Smooth muscle cell (in vitro differentiated cells): ENCODE results near the gene LZTR1. TPM values are rescaled to one million over a fixed set of nuclear protein-coding genes. Genes with fewer than 3 reads are reported as not detected.

Experiments
- DNase-seq: peaks from one replicate; lab custom pipeline; 2025; ENCODE audit not compliant: unreplicated experiment; lab: John Stamatoyannopoulos, UW
- H2AFZ ChIP-seq: fragments of 200-600 bp; sonication (generic); 2 replicates; pipeline ENCODE4 v1.6.0; 2016; ENCODE audit warnings: antibody characterized with exemption, low read depth, mild to moderate bottlenecking
- H3F3A ChIP-seq: fragments of 200-600 bp; sonication (generic); 2 replicates; pipeline ENCODE4 v1.6.0; 2017; ENCODE audit warnings: antibody characterized with exemption, low read depth
- H3K27ac ChIP-seq: fragments of 200-600 bp; sonication (generic); 2 replicates; pipeline ENCODE4 v1.5.1; 2016; ENCODE audit warnings: low read depth, mild to moderate bottlenecking
- H3K27me3 ChIP-seq: fragments of 200-600 bp; sonication (generic); 2 replicates; pipeline ENCODE4 v1.6.1; 2016; ENCODE audit warnings: low read depth, mild to moderate bottlenecking
- H3K36me3 ChIP-seq: fragments of 200-600 bp; sonication (generic); 2 replicates; pipeline ENCODE4 v1.5.1; 2016; ENCODE audit warnings: low read depth
- H3K4me1 ChIP-seq: fragments of 200-600 bp; sonication (generic); 2 replicates; pipeline ENCODE4 v1.5.1; 2016; ENCODE audit warnings: low read depth
- H3K4me2 ChIP-seq: fragments of 200-600 bp; sonication (generic); 2 replicates; pipeline ENCODE4 v1.6.0; 2016; ENCODE audit warnings: mild to moderate bottlenecking
- H3K4me3 ChIP-seq: fragments of 200-600 bp; sonication (generic); 2 replicates; pipeline ENCODE4 v1.5.1; 2016; ENCODE audit warnings: mild to moderate bottlenecking
- H3K79me2 ChIP-seq: fragments of 200-600 bp; sonication (generic); 2 replicates; pipeline ENCODE4 v1.6.0; 2016; ENCODE audit warnings: low read depth, mild to moderate bottlenecking
- H3K9ac ChIP-seq: fragments of 200-600 bp; sonication (generic); 2 replicates; pipeline ENCODE4 v1.6.0; 2016; ENCODE audit warnings: low read depth
- H3K9me3 ChIP-seq: fragments of 200-600 bp; sonication (generic); replicated peaks from 2 replicates; pipeline ENCODE4 v1.5.1; 2016; ENCODE audit warnings: low read depth
- H4K20me1 ChIP-seq: fragments of 200-600 bp; sonication (generic); 2 replicates; pipeline ENCODE4 v1.6.0; 2016; ENCODE audit warnings: low read depth
- WGBS: methylation state at CpG from one replicate; pipeline ENCODE4 v1.1.7; 2016; ENCODE audit warnings: low lambda C conversion rate; 5-methylcytosine and 5-hydroxymethylcytosine counted together
- polyA plus RNA-seq: library from polyadenylated mRNA; unstranded; fragments of >200 nt; fragmentation: Nextera tagmentation; extraction: Ambion mirVana; gene quantifications from 2 replicates; pipeline ENCODE4 v1.2.1, GENCODE V29; 2016
- total RNA-seq: library from RNA; depleted of rRNA; stranded (reverse); fragments of >200 nt; gene quantifications from 2 replicates; pipeline ENCODE4 v1.2.3, GENCODE V29; 2014
- TF ChIP-seq, protein P1 (sequence below): fragments of 200-600 bp; sonication (generic); IDR thresholded peaks from 2 replicates; pipeline ENCODE4 v1.5.1; 2017; ENCODE audit warnings: borderline replicate concordance, mild to moderate bottlenecking, antibody characterized with exemption; ENCODE audit not compliant: insufficient read depth, poor library complexity, severe bottlenecking

LZTR1 gene
- total and polyA plus RNA-seq, 2 experiments from 2014 or later = 34.2 to 43.9 TPM

DNA sequence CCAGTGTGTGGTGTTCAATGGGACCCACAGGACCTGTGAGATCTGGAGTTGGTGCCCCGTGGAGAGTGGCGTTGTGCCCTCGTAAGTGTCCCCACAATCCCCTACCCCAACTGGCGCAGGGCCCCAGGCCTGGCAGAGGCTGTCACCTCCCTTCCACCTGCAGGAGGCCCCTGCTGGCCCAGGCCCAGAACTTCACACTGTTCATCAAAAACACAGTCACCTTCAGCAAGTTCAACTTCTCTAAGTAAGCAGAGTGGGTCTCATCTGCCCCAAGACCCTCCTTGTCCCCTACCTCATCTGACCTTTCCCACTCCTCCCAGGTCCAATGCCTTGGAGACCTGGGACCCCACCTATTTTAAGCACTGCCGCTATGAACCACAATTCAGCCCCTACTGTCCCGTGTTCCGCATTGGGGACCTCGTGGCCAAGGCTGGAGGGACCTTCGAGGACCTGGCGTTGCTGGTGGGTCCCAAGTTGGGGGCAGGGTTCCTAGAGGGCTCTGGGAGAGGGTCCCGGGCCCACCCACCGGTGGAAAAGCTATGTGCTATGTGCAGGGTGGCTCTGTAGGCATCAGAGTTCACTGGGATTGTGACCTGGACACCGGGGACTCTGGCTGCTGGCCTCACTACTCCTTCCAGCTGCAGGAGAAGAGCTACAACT lies 41.0 kb downstream of the LZTR1 start:
- H3K9ac ChIP-seq = no peak overlapping the region
- H3K36me3 ChIP-seq = no peaks in the 10 kb centered on the region
- no peak overlapping the region for H3K4me3 ChIP-seq
- DNase-seq = no peak
- H3K27ac ChIP-seq = no peak overlapping the region
- no peaks in the 10 kb centered on the region for H4K20me1 ChIP-seq
- WGBS = 91% methylated on average over 12 of the region's 13 CpGs
- no peak overlapping the region for H3K4me2 ChIP-seq
- TF ChIP-seq, protein P1, sequence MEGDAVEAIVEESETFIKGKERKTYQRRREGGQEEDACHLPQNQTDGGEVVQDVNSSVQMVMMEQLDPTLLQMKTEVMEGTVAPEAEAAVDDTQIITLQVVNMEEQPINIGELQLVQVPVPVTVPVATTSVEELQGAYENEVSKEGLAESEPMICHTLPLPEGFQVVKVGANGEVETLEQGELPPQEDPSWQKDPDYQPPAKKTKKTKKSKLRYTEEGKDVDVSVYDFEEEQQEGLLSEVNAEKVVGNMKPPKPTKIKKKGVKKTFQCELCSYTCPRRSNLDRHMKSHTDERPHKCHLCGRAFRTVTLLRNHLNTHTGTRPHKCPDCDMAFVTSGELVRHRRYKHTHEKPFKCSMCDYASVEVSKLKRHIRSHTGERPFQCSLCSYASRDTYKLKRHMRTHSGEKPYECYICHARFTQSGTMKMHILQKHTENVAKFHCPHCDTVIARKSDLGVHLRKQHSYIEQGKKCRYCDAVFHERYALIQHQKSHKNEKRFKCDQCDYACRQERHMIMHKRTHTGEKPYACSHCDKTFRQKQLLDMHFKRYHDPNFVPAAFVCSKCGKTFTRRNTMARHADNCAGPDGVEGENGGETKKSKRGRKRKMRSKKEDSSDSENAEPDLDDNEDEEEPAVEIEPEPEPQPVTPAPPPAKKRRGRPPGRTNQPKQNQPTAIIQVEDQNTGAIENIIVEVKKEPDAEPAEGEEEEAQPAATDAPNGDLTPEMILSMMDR = no peak
- H3K9me3 ChIP-seq = no peaks in the 10 kb centered on the region
- H3K79me2 ChIP-seq = no peaks in the 10 kb centered on the region
- no peaks in the 10 kb centered on the region for H3K4me1 ChIP-seq
- no peaks in the 10 kb centered on the region for H3F3A ChIP-seq
- no peak overlapping the region for H2AFZ ChIP-seq
- H3K27me3 ChIP-seq = no peaks in the 10 kb centered on the region

DNA sequence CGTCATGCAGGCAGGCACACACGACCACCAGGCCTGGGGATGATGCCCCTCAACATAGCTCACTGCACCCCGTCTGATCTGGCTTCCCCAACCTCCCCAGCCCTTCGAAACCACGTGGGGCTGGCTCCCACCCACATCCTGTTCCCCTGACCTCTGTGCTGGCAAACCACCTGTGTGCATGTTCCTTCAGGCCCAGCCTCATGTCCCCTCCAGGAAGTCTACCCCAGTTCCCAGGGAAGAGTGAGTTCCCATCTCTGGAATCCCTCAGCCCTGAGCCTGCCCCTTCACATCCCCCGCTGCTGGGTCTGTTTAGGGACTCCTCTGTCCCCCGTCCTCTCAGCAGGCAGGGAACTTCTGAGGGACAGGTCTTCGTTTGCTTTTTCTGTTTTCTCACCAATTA lies 43.2 kb downstream of the LZTR1 start:
- H3K4me1 ChIP-seq = no peaks in the 10 kb centered on the region
- H3F3A ChIP-seq = no peaks in the 10 kb centered on the region
- H3K4me3 ChIP-seq = no peak overlapping the region
- H3K79me2 ChIP-seq = no peaks in the 10 kb centered on the region
- H3K9ac ChIP-seq = no peak overlapping the region
- no peaks in the 10 kb centered on the region for H3K9me3 ChIP-seq
- no peaks in the 10 kb centered on the region for H3K36me3 ChIP-seq
- H4K20me1 ChIP-seq = no peaks in the 10 kb centered on the region
- 82% methylated on average over 8 of the region's 8 CpGs for WGBS
- H2AFZ ChIP-seq = no peak overlapping the region
- no peak overlapping the region for H3K4me2 ChIP-seq
- H3K27ac ChIP-seq = no peak overlapping the region
- TF ChIP-seq, protein P1 = no peak
- no peaks in the 10 kb centered on the region for H3K27me3 ChIP-seq
- DNase-seq = no peak

DNA sequence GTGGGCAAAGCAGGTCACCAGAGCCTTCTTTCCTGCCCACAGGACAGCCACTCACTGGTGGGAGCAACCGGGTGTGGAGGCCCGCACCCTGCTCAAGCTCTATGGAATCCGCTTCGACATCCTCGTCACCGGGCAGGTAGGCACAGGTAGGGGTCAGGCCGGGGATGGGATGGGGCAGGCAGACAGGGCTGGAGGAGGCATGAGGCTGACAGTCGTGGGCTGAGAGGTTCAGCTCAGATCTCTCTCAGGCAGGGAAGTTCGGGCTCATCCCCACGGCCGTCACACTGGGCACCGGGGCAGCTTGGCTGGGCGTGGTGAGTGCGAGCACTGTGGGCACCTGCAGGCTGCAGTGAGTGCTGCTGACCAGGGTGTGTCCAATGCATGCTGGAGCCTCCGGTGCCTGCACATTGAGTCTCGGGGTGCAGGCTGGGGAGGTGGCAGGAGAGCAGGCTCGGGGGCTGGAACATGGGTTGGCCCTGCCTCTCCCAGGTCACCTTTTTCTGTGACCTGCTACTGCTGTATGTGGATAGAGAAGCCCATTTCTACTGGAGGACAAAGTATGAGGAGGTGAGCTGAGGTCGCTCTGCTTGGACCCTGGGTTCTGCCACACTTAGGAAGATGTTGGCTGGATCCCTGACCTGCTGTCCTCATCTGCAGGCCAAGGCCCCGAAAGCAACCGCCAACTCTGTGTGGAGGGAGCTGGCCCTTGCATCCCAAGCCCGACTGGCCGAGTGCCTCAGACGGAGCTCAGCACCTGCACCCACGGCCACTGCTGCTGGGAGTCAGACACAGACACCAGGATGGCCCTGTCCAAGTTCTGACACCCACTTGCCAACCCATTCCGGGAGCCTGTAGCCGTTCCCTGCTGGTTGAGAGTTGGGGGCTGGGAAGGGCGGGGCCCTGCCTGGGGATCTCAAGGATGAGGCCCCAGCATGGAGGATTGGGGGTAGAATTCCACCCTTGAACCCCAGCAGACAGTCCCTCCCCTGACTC lies 44.0 kb downstream of the LZTR1 start:
- H3K9ac ChIP-seq = no peak overlapping the region
- H3F3A ChIP-seq = no peaks in the 10 kb centered on the region
- no peak overlapping the region for H3K27ac ChIP-seq
- H3K4me3 ChIP-seq = no peak overlapping the region
- H3K27me3 ChIP-seq = peaks cover 5% of the 10 kb centered on the region
- no peak for DNase-seq
- H3K36me3 ChIP-seq = no peaks in the 10 kb centered on the region
- H3K9me3 ChIP-seq = no peaks in the 10 kb centered on the region
- H3K4me1 ChIP-seq = no peaks in the 10 kb centered on the region
- no peak overlapping the region for H3K4me2 ChIP-seq
- TF ChIP-seq, protein P1 = no peak
- H2AFZ ChIP-seq = no peak overlapping the region
- 91% methylated on average over 27 of the region's 27 CpGs for WGBS
- no peaks in the 10 kb centered on the region for H4K20me1 ChIP-seq
- H3K79me2 ChIP-seq = no peaks in the 10 kb centered on the region
